Endothelial cell of umbilical vein (primary cell): ENCODE results near the gene ZNF611. TPM values are rescaled to one million over a fixed set of nuclear protein-coding genes. Genes with fewer than 3 reads are reported as not detected.

Source experiments
- BruUV-seq: library from RNA; stranded (reverse); fragments of 400-500 nt; replicated peaks from 2 replicates; lab custom pipeline; 2021; lab: Mats Ljungman, UMichigan
- CTCF ChIA-PET: fragments of 300-600, 350-600 bp; sonication (Branson Sonifier 250); formaldehyde crosslinking; loops from one replicate; lab custom pipeline; 2021; ENCODE audit warnings: antibody characterized with exemption, inconsistent platforms; lab: Charles Lee
- POLR2A ChIA-PET: fragments of 300-600, 350-600 bp; sonication (Branson Sonifier 250); formaldehyde crosslinking; loops from one replicate; lab custom pipeline; 2021; ENCODE audit warnings: antibody characterized with exemption, inconsistent platforms; lab: Charles Lee
- DNase-seq: peaks from one replicate; pipeline ENCODE4 v3.0.0-alpha.2; 2011; ENCODE audit warnings: low read depth, low spot score
- FAIRE-seq: peaks from 2 replicates; lab custom pipeline; 2011; peaks lifted over from hg19 to GRCh38; lab: Jason Lieb, UNC
- H2AFZ ChIP-seq: 2 replicates; pipeline ENCODE4 v1.6.0; 2012; ENCODE audit warnings: low read depth, low read length, control low read depth, inconsistent platforms
- H3K27ac ChIP-seq: 2 replicates; pipeline ENCODE4 v1.5.1; 2011; ENCODE audit warnings: low read depth, mild to moderate bottlenecking, control low read depth, low read length, moderate library complexity; ENCODE audit not compliant: insufficient read depth
- H3K27me3 ChIP-seq, 2 experiments: 2 replicates each; pipeline versions ENCODE4 v1.6.0 to v1.6.1; 2011; ENCODE audit warnings: low read length in 2 of 2, mixed read lengths in 1 of 2; ENCODE audit not compliant: control insufficient read depth in 2 of 2, insufficient read depth in 2 of 2
- H3K36me3 ChIP-seq, 2 experiments: 2 replicates in 1 of 2; 3 replicates in 1 of 2; pipeline ENCODE4 v1.5.1; 2011; ENCODE audit warnings: low read length in 2 of 2, mild to moderate bottlenecking in 1 of 2, moderate library complexity in 1 of 2; ENCODE audit not compliant: control insufficient read depth in 2 of 2, insufficient read depth in 2 of 2; ENCODE audit errors: extremely low read depth in 1 of 2
- H3K4me1 ChIP-seq: 3 replicates; pipeline ENCODE4 v1.5.1; 2011; ENCODE audit warnings: mild to moderate bottlenecking, low read length; ENCODE audit not compliant: control insufficient read depth, insufficient read depth; ENCODE audit errors: extremely low read depth
- H3K4me2 ChIP-seq: 2 replicates; pipeline ENCODE4 v1.6.1; 2011; ENCODE audit warnings: low read length, control low read depth, mixed read lengths; ENCODE audit not compliant: insufficient read depth
- H3K4me3 ChIP-seq, 3 experiments: fragments of 200-600 bp in 1 of 3; sonication (generic), shearing (Covaris generic) in 1 of 3; replicated peaks in 1 of 3; 2 replicates each; pipeline ENCODE4 v1.5.1; 2011 to 2016; ENCODE audit warnings: control low read depth in 3 of 3, low read length in 3 of 3, mild to moderate bottlenecking in 2 of 3, inconsistent platforms in 1 of 3, low read depth in 1 of 3, moderate library complexity in 1 of 3; ENCODE audit not compliant: insufficient read depth in 1 of 3
- H3K79me2 ChIP-seq: 2 replicates; pipeline ENCODE4 v1.6.0; 2012; ENCODE audit warnings: low read length, inconsistent platforms; ENCODE audit not compliant: control insufficient read depth, insufficient read depth
- H3K9ac ChIP-seq: replicated peaks from 2 replicates; pipeline ENCODE3; 2011; ENCODE audit warnings: low read length, control low read depth; ENCODE audit not compliant: insufficient read depth; ENCODE audit errors: extremely low read depth
- H3K9me1 ChIP-seq: replicated peaks from 3 replicates; pipeline ENCODE4 v1.6.0; 2011; ENCODE audit warnings: mild to moderate bottlenecking, low read length; ENCODE audit not compliant: control insufficient read depth, insufficient read depth; ENCODE audit errors: extremely low read depth
- H3K9me3 ChIP-seq: replicated peaks from 2 replicates; pipeline ENCODE4 v1.5.1; 2012; ENCODE audit warnings: low read length, inconsistent platforms; ENCODE audit not compliant: control insufficient read depth, insufficient read depth
- H4K20me1 ChIP-seq: replicated peaks from 2 replicates; pipeline ENCODE3; 2011; ENCODE audit warnings: mild to moderate bottlenecking, low read length; ENCODE audit not compliant: control insufficient read depth, insufficient read depth; ENCODE audit errors: extremely low read depth
- CTCF ChIP-seq, 2 donors: IDR thresholded peaks; 1 replicate in 1 of 2; 2 replicates in 1 of 2; pipeline ENCODE4 v1.5.1; 2011; ENCODE audit warnings: low read length in 2 of 2, mild to moderate bottlenecking in 2 of 2, moderate library complexity in 2 of 2, control low read depth in 1 of 2, inconsistent platforms in 1 of 2, low read depth in 1 of 2; ENCODE audit not compliant: insufficient read depth in 1 of 2; ENCODE audit errors: extremely low read depth in 1 of 2
- EZH2 ChIP-seq: IDR thresholded peaks from 2 replicates; pipeline ENCODE4 v1.6.1; 2012; ENCODE audit warnings: borderline replicate concordance, low read depth, mild to moderate bottlenecking, moderate library complexity, low read length, inconsistent platforms; ENCODE audit not compliant: severe bottlenecking
- FOS ChIP-seq: IDR thresholded peaks from 2 replicates; pipeline ENCODE4 v1.6.1; 2011; ENCODE audit warnings: mild to moderate bottlenecking, low read length, moderate library complexity, borderline replicate concordance; ENCODE audit not compliant: insufficient read depth
- GATA2 ChIP-seq: IDR thresholded peaks from 2 replicates; pipeline ENCODE4 v1.7.0; 2011; ENCODE audit warnings: low read depth, mild to moderate bottlenecking, moderate library complexity, mixed read lengths, low read length; ENCODE audit not compliant: insufficient read length, insufficient read depth
- JUN ChIP-seq: IDR thresholded peaks from 2 replicates; pipeline ENCODE4 v1.6.1; 2011; ENCODE audit warnings: borderline replicate concordance, low read depth; ENCODE audit not compliant: insufficient read length, insufficient read depth
- MAX ChIP-seq: IDR thresholded peaks from 2 replicates; pipeline ENCODE4 v1.6.1; 2011; ENCODE audit not compliant: insufficient read depth, insufficient read length
- MYC ChIP-seq: IDR thresholded peaks from one replicate; pipeline ENCODE4 v1.6.1; 2011; ENCODE audit warnings: mild to moderate bottlenecking, low read depth, low read length
- POLR2A ChIP-seq: IDR thresholded peaks from 2 replicates; pipeline ENCODE4 v1.6.1; 2012; ENCODE audit warnings: low read depth, mild to moderate bottlenecking, control low read depth, low read length
- POLR2AphosphoS5 ChIP-seq: IDR thresholded peaks from 2 replicates; pipeline ENCODE4 v1.6.1; 2012; ENCODE audit warnings: low read depth, mild to moderate bottlenecking, control low read depth, low read length, moderate library complexity; ENCODE audit not compliant: insufficient read depth
- dilution Hi-C: fragments of 300-500 bp; cut with MboI; formaldehyde crosslinking; loops from one replicate; pipeline ENCODE4 v1.15.0; 2019; ENCODE audit warnings: low sequenced_read_pairs; ENCODE audit not compliant: extremely low pct_ligation_motif_present
- intact Hi-C: fragments of 100-400 bp; cut with micrococcal nuclease; formaldehyde crosslinking; loops from one replicate; pipeline ENCODE4 v1.10.0; 2022
- polyA plus RNA-seq, 4 experiments: library from polyadenylated mRNA; depleted of rRNA in 3 of 4; stranded (reverse) in 3 of 4; unstranded in 1 of 4; fragments of >200 nt; gene quantifications; 2 replicates each; pipeline versions ENCODE4 v1.2.1 to v1.2.3, GENCODE V29; 2011 to 2012; ENCODE audit warnings: missing spikeins in 1 of 4
- total RNA-seq: library from RNA; stranded (reverse); gene quantifications from 2 replicates; pipeline ENCODE4 v1.2.3, GENCODE V29; 2021

ZNF611 gene
- total and polyA plus RNA-seq, 2 donors (not counting 3 experiments of a cell fraction or from before 2014, with no cell fraction given) = 3.1 to 20.0 TPM

GRCh38 chr19:52691215-52691610, 43.6 kb downstream of the ZNF611 start:
- no peak overlapping the region for H3K4me3 ChIP-seq

GRCh38 chr19:52690369-52691214, 44.3 kb downstream of the ZNF611 start:
- peak overlapping the region; percentile 88 to 97 (median 93) for H3K4me3 ChIP-seq
- ChIA-PET POLR2A (no interaction called here), CTCF (no interaction called here)
- no peaks in the 10 kb centered on the region for H3K36me3 ChIP-seq
- H3K27me3 ChIP-seq = no peaks in the 10 kb centered on the region
- peak overlapping the region; percentile 100 for H2AFZ ChIP-seq
- TSS peak; percentile 71 for BruUV-seq
- H3K27ac ChIP-seq = peak overlapping the region; percentile 88
- no peaks in the 10 kb centered on the region for H3K9me3 ChIP-seq
- peaks cover 39% of the 10 kb centered on the region for H3K79me2 ChIP-seq
- peak overlapping the region; percentile 91 for H3K4me2 ChIP-seq
- no peaks in the 10 kb centered on the region for H3K9me1 ChIP-seq
- intact Hi-C loops = loop anchor here (1.0 to 5.0 kb wide), 5 partner anchors 45 to 302 kb away; partner anchors contain the start of genes ZNF611, ZNF808 and ZNF83
- H4K20me1 ChIP-seq = no peaks in the 10 kb centered on the region
- dilution Hi-C loops = no loop called here
- DNase-seq = peak; percentile 94
- FAIRE-seq = peak; percentile 97
- H3K9ac ChIP-seq = peak overlapping the region; percentile 93
- TF ChIP-seq POLR2AphosphoS5 = peak; percentile 82
- TF ChIP-seq JUN = no peak
- no peak for TF ChIP-seq MAX
- peak; percentile 89 for TF ChIP-seq POLR2A
- peak; percentile 35 for TF ChIP-seq FOS
- TF ChIP-seq CTCF (IDR thresholded peaks at IDR 0.05; ENCODE audit: extremely low read depth in 1 of 2, insufficient read depth in 1 of 2, low read depth in 1 of 2, low read length in 2 of 2) = peak in 1 of 2 donors; percentile 5
- no peak for TF ChIP-seq MYC
- TF ChIP-seq EZH2 = no peak
- peaks cover 9% of the 10 kb centered on the region for H3K4me1 ChIP-seq

More at GRCh38 chr19:52691215-52691610, 43.6 kb downstream of the ZNF611 start:
- Histone ChIP-seq H3K9me3 (no peaks in the 10 kb centered on the region), H2AFZ (peak overlapping the region; percentile 84), H3K9ac (no peak overlapping the region), H3K27me3 (no peaks in the 10 kb centered on the region), H3K36me3 (no peaks in the 10 kb centered on the region), H3K79me2 (peaks cover 33% of the 10 kb centered on the region), H3K4me1 (peaks cover 9% of the 10 kb centered on the region), H3K27ac (peak overlapping the region; percentile 83), H4K20me1 (no peaks in the 10 kb centered on the region), H3K4me2 (no peak overlapping the region), H3K9me1 (no peaks in the 10 kb centered on the region)
- no peak for DNase-seq
- no TSS peak for BruUV-seq
- dilution Hi-C loops = no loop called here
- FAIRE-seq = no peak
- TF ChIP-seq GATA2 = no peak
- no peak for TF ChIP-seq JUN
- TF ChIP-seq POLR2A = no peak
- no peak for TF ChIP-seq POLR2AphosphoS5
- TF ChIP-seq FOS = no peak
- no peak for TF ChIP-seq MAX
- intact Hi-C loops = loop anchor here (2.0 to 5.0 kb wide), 2 partner anchors 89 to 302 kb away; no protein-coding TSS in a partner anchor
- ChIA-PET CTCF (no interaction called here), POLR2A (no interaction called here)
